GM18909 (cell line): ENCODE data around the gene CLCN4.

Source experiments
- ATAC-seq: cut with Tn5 transposase; IDR thresholded peaks from one replicate; pipeline ENCODE4 v1.9.1; 2021; ENCODE audit warnings: mild to moderate bottlenecking; ENCODE audit not compliant: unreplicated experiment, poor library complexity

The CLCN4 gene

GRCh38 chrX:10156199-10157031 lies at the start of gene CLCN4:
Gene CLCN4, plus strand, starts transcription at chrX:10156975. Its CDS starts 28,058 bp downstream, at chrX:10185033.
- peak; percentile 77 for ATAC-seq

DNA sequence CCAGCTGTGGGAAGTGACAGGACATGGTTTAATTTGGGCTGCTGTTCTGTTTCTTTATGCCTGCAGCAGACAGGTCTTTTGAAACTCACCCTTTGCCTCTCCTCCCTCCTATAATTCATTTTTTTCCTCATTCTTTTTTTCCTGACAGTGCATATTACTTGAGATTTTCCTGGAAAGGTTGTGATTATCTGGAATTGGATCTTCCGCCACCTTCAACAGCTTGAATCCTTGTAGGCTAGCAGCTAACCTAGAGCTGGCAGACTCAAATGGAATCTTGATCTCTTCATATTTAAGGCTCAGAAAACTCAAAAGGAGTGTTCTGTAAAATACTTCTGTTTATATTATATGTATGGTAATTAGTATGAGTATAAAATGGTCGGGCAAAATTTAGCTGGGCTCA lies 49.3 kb upstream of the CLCN4 start:
- no peak for ATAC-seq

- ATAC-seq, result no peak
These were observed 48.5 kb upstream of the CLCN4 start for GRCh38 chrX:10108288-10108687.

GRCh38 chrX:10109695-10110094 lies 47.1 kb upstream of the CLCN4 start:
- ATAC-seq, result no peak

DNA sequence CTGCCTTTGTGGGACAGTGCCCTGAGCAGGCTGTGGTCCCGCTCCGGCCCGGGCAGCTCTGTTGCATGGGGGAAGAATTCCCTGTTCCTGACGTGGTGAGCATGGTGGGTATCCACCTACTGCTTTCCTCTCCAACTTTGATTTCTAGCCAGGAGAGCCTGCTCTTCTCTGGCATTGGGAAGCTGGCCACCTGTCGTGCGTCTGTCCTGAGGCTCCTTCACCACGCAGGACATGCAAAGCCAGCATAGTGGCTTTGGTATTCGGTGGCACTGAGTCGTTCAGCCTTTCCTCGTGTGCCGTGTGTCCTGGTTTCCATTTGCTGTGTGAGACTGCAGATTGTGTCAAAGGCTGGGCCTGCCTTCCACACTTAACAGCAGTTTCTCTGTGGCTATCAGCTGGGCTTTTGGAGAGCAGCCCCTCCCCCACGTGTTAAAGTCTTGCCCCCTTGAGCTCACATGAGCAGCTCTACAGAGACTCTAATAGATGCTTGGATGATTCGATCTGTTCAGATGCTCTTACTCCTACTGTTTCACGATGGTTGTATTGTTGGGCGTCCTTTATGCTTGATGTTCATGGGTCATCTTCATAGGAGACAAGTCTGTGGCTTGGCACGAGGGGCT lies 46.3 kb upstream of the CLCN4 start:
- ATAC-seq, result peak; percentile 1

DNA sequence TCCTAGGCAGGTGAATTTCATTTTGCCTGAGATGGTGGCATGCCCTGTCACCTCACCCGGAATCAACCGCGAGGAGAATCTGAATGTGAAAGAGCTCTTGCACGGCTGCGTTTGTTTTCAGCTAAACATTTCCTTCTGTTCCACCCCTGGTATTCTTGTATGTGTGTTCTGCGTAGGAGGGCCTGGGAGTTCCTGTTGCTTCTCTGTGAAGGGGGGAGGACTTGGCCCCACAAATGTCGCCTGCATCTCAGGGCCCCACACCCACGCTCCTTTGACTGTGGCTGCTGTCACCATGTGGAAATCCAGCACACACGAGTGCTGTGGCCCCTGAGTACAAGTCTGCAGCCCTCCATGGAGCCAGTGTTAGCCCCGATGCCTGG lies 45.8 kb upstream of the CLCN4 start:
- ATAC-seq, result peak; percentile 49

- peak; percentile 66 for ATAC-seq
These were observed 45.2 kb upstream of the CLCN4 start for GRCh38 chrX:10111364-10112148.

- ATAC-seq, result no peak
These were observed 44.3 kb upstream of the CLCN4 start for GRCh38 chrX:10112510-10112909.

GRCh38 chrX:10115082-10115481 lies 41.7 kb upstream of the CLCN4 start:
- no peak for ATAC-seq

DNA sequence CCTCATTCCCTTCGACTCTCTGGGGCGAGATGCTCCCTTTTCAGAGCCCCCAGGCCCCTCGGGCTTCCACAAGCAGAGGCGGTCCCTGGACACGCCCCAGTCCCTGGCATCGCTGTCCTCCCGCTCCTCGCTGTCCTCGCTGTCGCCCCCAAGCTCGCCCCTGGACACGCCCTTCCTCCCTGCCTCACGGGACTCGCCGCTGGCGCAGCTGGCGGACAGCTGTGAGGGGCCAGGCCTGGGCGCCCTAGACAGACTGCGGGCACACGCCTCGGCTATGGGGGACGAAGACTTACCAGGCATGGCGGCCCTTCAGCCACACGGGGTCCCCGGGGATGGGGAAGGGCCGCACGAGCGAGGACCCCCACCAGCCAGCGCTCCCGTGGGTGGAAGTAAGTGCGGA lies 39.5 kb upstream of the CLCN4 start:
- ATAC-seq, result no peak

GRCh38 chrX:10117864-10118377 lies 38.9 kb upstream of the CLCN4 start:
- no peak for ATAC-seq

- ATAC-seq, result no peak
These were observed 38.2 kb upstream of the CLCN4 start for GRCh38 chrX:10118530-10118929.

- ATAC-seq, result peak; percentile 55
These were observed 37.3 kb upstream of the CLCN4 start for GRCh38 chrX:10119399-10119990.

GRCh38 chrX:10120331-10120730 lies 36.4 kb upstream of the CLCN4 start:
- no peak for ATAC-seq

DNA sequence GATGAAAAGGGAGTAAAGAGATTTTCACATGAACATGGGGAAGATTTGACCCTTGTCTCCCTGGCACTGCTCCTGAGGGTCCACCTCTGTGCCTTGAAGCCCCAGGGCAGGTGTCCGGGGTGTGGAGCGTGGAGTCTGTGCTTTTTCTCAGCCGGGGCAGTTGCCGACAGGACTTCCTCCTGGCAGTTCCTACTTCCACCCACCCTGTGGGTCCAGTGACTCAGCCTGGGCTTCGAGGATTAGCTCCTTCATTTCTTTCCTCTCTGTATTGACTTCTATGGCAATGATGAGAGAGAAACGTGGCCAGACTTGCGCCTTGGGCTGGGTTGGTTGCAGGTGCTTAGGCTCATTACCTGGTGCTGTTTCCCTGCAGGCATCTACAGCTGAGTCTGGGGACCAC lies 35.9 kb upstream of the CLCN4 start:
- no peak for ATAC-seq

DNA sequence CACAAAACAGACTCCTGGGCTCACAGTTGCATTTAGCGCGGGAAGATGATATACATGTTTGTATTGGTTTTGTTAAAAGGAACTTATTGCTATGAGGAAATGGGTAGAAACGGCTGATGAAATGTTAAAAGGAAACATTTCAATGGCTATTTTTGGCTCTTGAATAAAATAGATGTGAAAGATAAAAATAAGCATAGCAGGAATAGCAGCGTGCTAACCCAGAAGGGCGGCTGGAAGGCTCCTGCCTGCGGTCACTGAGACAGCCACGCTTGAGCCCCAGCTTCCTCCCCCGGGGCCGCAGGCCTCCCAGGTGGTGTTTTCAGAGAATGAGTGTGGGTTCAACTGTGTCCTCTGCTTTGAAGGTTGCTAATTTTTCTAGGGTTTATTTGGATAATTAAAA lies 35.0 kb upstream of the CLCN4 start:
- ATAC-seq, result peak; percentile 76

GRCh38 chrX:10124506-10125247 lies 32.1 kb upstream of the CLCN4 start:
- no peak for ATAC-seq

- no peak for ATAC-seq
These were observed 31.5 kb upstream of the CLCN4 start for GRCh38 chrX:10125248-10125615.

DNA sequence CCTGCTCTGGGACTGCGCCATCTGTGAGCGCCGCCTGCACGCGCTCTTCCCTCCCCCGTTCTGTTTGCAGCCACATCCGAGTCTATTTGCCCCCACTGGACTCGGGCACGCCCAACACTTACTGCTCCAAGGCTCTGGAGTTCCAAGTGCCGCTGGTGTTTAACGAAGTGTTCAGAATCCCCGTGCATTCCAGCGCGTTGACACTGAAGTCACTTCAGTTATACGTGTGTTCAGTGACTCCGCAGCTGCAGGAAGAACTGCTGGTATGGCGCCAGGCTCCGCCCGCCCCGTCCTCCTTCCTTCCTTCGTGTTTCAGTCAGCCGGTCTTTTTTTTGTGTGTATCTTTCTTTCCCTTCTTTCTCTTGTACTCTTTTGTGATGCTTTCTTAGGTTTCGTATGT lies 30.7 kb upstream of the CLCN4 start:
- no peak for ATAC-seq

DNA sequence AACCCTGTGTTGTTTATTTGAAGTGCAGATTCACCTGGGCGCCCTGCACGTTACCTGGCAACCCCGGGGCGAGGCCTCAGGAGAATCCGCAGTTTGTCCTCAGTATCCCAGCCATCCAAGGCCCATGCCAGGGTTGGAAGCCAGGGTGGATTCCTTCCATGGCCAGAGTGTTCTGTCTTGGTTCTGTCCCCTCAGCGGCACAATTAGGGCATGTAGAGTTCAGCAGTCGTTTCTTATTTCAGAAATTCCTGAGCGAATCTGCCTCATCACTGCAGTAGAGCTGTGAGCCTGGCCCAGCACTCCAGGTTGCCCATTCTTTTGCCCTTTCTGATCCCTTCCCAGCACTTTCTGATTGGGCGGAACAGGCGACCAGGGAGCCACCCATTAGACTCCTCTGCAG lies 29.9 kb upstream of the CLCN4 start:
- ATAC-seq, result no peak
